ENCODE measurements around the gene FAM120A.

The FAM120A gene

DNA sequence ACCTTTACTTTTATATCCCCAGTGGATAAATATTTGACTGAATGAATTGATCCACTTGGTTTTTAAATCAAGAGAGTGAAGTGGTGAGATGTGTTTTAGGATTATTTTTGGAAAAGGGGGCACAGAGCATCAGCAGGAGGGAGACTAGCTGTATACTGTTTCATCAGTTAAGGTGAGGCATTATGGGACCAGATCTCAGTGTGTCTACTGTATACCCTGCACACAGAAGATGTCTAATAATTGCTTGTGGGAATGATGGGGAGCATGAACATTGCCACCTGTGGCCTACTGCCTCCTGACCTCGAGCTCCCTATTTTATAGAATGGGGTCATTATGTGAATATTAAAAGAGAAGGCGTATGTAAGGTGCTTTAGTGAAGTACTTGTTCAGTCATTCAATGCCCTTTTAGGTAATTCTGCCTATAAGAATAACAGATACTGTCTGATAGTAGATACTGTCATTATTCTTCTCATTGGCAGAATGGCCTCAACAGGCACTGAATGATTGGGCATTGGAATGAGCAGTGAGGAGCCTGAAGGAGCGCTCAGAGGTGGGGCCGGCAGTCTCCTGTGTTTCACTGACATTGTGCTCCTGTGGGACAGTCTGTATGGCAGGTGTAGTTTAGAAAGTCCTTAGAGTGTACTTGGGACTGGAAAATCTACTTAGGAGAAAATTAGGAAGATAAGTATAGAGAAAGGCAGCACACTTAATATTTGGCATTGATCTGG, 49.2 kb downstream of the FAM120A start:
- Histone ChIP-seq H3K36me3 (peaks cover 19 to 42% (median 30%) of the 10 kb centered on the region in 3 donors), H3K9me3 (no peaks in the 10 kb centered on the region), H3K4me3 (peak overlapping the region; percentile 35 to 47), H3K4me1 (peaks cover 0 to 22% (median 3%) of the 10 kb centered on the region in 4 donors), H3K27ac (peak overlapping the region; percentile 33 to 65), H3K27me3 (no peaks in the 10 kb centered on the region)
- TF ChIP-seq, protein P1, sequence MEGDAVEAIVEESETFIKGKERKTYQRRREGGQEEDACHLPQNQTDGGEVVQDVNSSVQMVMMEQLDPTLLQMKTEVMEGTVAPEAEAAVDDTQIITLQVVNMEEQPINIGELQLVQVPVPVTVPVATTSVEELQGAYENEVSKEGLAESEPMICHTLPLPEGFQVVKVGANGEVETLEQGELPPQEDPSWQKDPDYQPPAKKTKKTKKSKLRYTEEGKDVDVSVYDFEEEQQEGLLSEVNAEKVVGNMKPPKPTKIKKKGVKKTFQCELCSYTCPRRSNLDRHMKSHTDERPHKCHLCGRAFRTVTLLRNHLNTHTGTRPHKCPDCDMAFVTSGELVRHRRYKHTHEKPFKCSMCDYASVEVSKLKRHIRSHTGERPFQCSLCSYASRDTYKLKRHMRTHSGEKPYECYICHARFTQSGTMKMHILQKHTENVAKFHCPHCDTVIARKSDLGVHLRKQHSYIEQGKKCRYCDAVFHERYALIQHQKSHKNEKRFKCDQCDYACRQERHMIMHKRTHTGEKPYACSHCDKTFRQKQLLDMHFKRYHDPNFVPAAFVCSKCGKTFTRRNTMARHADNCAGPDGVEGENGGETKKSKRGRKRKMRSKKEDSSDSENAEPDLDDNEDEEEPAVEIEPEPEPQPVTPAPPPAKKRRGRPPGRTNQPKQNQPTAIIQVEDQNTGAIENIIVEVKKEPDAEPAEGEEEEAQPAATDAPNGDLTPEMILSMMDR (IDR thresholded peaks at IDR 0.05): no peak
- no peak for DNase-seq
- intact Hi-C loops (cut with DNase I; ENCODE audit: low total_unique reads): no loop called here

DNA sequence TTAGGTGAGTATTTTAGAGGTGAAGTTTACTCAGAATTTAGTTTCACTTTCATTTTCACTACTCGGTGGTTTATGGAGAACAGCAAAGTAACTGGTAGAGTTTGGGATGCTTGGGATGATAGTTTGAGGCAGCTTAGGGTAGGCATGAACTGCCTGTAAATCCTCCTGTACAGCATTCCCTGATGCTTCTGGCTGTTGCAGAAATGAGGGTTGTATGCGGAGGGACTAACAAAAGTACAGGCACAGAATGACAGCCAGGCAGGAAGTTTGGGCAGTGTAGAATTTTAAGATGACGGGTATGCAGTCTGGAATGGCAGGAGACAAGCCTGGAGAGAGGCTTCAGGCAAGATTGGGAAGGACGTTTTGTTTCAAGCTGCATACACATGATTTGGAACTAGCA, 49.9 kb downstream of the FAM120A start:
- DNase-seq: no peak
- intact Hi-C loops (cut with DNase I; ENCODE audit: low total_unique reads): no loop called here

DNA sequence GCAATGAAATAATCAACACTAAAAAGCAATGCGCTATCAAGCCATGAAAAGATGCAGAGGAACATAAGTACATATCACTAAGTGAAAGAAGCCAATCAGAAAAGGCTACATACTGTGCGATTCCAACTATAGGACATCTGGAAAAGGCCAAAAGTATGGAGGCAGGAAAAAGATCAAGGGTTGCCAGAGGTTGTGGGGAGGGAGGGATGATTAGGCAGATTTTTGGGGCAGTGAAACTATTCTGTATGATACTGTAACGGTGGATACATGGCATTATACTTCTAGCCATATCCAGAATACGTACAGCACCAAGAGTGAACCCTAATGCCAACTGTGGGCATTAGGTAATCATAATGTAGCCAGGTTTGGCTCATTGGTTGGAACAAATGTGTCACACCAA, 51.9 kb downstream of the FAM120A start:
- TF ChIP-seq, protein P1 (IDR thresholded peaks at IDR 0.05): no peak
- Histone ChIP-seq H3K36me3 (peaks cover 7 to 20% (median 17%) of the 10 kb centered on the region in 3 donors), H3K27ac (no peak overlapping the region), H3K27me3 (no peaks in the 10 kb centered on the region), H3K4me3 (no peak overlapping the region), H3K9me3 (no peaks in the 10 kb centered on the region), H3K4me1 (peaks cover 0 to 22% (median 5%) of the 10 kb centered on the region in 4 donors)
- intact Hi-C loops (cut with DNase I; ENCODE audit: low total_unique reads): no loop called here
- no peak for DNase-seq

More for the DNA sequence above, 49.9 kb downstream of the FAM120A start:
- TF ChIP-seq, protein P1 (IDR thresholded peaks at IDR 0.05): no peak
- Histone ChIP-seq H3K4me3 (peak overlapping the region; percentile 35 to 47), H3K27ac (peak overlapping the region; percentile 33 to 65), H3K27me3 (no peaks in the 10 kb centered on the region), H3K9me3 (no peaks in the 10 kb centered on the region), H3K36me3 (peaks cover 19 to 40% (median 30%) of the 10 kb centered on the region in 3 donors), H3K4me1 (peaks cover 0 to 22% (median 3%) of the 10 kb centered on the region in 4 donors)

DNA sequence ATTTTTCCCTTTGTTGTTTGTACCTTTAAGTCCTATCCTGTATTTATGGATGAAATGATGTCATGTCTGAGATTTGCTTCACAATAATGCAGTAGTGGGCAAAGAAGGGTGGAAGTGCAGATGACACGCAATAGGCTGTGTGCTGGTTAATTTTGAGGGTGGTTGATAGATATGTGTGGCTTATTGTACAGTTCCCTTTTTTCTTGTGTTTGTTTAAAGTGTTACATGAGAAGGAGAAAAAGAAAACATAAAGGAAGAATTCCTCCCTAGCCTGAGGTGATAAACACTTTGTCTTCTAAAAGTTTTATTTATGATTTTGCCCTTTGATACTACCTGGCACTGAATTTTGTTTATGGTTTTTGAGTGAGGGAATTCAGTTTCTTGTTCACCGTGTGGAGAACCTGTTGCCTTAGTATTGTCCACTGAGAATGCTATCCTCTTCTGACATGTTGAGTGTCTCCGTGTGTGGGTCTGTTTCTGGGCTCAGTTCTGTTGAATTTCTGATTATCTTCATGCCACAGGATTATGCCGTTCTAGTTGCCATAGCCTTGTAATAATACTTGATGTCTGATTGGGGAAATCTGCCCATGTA, 54.2 kb downstream of the FAM120A start:
- DNase-seq: no peak
- intact Hi-C loops (cut with DNase I; ENCODE audit: low total_unique reads): no loop called here
- Histone ChIP-seq H3K36me3 (no peaks in the 10 kb centered on the region), H3K4me3 (no peak overlapping the region), H3K4me1 (peaks cover 0 to 12% (median 5%) of the 10 kb centered on the region in 4 donors), H3K27me3 (no peaks in the 10 kb centered on the region), H3K27ac (no peak overlapping the region), H3K9me3 (no peaks in the 10 kb centered on the region)
- TF ChIP-seq, protein P1 (IDR thresholded peaks at IDR 0.05): no peak

DNA sequence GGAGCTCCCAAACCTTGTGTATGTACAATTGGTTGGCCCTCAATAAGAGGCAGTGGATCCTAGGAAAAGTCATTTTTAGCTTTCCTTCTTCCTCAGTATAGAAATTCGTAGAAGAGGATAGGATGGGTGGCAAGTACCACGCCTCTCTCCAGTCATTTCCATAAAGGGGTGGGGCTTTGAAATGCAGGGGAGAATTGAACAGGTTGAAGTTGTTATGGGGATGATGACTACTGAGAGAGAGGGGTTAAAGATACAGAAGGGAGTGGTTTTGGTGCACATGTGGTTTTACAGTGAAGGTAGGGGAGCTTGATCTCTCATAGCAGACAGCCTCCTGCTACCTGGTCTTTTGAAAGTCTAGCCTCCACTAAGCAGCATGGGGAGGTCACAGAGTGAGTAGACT, 56.3 kb downstream of the FAM120A start:
- no peaks in the 10 kb centered on the region for H3K36me3 ChIP-seq
- DNase-seq: no peak
- H3K9me3 ChIP-seq: no peaks in the 10 kb centered on the region
- no peak overlapping the region for H3K27ac ChIP-seq
- no peaks in the 10 kb centered on the region for H3K27me3 ChIP-seq
- no peak overlapping the region for H3K4me3 ChIP-seq
- intact Hi-C loops (cut with DNase I; ENCODE audit: low total_unique reads): no loop called here
- H3K4me1 ChIP-seq: peaks cover 0 to 13% (median 8%) of the 10 kb centered on the region in 4 donors
- TF ChIP-seq, protein P1 (IDR thresholded peaks at IDR 0.05): no peak
